AG09319 (cell line): ENCODE data around the gene HMX2.

Source experiments
- DNase-seq: peaks from one replicate; pipeline ENCODE4 v3.0.0-alpha.2; 2010; ENCODE audit warnings: low read depth; ENCODE audit errors: extremely low read depth
- TF ChIP-seq, protein P1 (sequence below): IDR thresholded peaks from 2 replicates; pipeline ENCODE4 v1.5.1; 2011; ENCODE audit warnings: low read depth, mild to moderate bottlenecking, inconsistent platforms, low read length, moderate library complexity

HMX2 gene

DNA sequence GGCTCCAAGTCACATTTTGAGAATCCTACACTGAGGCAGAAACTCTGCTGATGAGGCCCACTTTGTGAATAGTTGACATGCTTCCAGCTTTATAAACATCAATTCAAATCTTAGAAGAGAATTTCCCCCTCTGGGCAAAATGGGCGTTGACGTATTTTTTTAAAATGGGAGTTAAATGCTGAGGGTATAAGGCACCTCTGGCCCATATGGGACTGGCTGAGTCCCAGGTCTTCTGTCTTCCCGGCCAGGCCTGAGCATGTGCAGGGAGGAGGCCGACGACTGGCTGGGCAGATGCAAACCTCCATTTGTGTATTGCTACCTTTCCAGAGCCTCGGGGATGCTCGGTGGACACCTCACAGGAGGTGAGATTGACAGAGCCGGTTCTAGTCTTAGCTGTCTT is 44.0 kb downstream of the HMX2 start:
- TF ChIP-seq, protein P1, sequence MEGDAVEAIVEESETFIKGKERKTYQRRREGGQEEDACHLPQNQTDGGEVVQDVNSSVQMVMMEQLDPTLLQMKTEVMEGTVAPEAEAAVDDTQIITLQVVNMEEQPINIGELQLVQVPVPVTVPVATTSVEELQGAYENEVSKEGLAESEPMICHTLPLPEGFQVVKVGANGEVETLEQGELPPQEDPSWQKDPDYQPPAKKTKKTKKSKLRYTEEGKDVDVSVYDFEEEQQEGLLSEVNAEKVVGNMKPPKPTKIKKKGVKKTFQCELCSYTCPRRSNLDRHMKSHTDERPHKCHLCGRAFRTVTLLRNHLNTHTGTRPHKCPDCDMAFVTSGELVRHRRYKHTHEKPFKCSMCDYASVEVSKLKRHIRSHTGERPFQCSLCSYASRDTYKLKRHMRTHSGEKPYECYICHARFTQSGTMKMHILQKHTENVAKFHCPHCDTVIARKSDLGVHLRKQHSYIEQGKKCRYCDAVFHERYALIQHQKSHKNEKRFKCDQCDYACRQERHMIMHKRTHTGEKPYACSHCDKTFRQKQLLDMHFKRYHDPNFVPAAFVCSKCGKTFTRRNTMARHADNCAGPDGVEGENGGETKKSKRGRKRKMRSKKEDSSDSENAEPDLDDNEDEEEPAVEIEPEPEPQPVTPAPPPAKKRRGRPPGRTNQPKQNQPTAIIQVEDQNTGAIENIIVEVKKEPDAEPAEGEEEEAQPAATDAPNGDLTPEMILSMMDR: no peak
- no peak for DNase-seq

DNA sequence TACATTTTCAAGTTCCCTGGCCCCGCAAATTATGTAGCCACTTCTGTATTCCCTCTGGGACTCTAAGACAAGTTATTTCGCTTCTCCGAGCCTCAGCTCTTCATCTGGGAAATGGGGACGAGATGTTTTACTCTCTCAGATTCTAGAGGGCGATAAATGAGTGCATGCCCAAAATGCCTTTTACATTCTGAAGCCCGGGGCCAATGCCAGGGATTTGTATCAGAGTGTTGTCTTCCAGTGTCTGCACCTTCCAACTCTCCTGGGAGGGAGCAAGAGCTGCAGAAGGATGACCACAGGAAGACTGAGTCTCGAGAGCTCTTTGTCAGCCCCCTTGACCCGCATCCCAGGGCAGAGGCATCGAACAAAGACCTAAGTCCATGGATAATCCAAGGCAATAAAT is 46.1 kb downstream of the HMX2 start:
- DNase-seq: no peak

More for the DNA sequence above, 46.1 kb downstream of the HMX2 start:
- TF ChIP-seq, protein P1: no peak
